Spleen (tissue), 7 donors: ENCODE measurements around the gene DLGAP3.
A peak's percentile ranks its signal among the peaks of the same experiment; 100 is the strongest.

ENCODE experiments used
- CTCF ChIP-seq, 11 experiments: fragments of 200-600 bp in 7 of 11; fragments of 450-650 bp in 4 of 11; sonication (generic) in 4 of 11; IDR thresholded peaks in 8 of 11; conservative IDR thresholded peaks in 3 of 11; 1 replicate in 7 of 11; 2 replicates in 4 of 11; pipeline versions ENCODE4 v1.4.0 to v1.8.0; 2016 to 2021; ENCODE audit warnings: antibody characterized with exemption in 11 of 11, inconsistent platforms in 4 of 11, mild to moderate bottlenecking in 1 of 11
- POLR2AphosphoS5 ChIP-seq, 3 donors: sonication (generic); formaldehyde crosslinking; IDR thresholded peaks; one replicate each; pipeline ENCODE4 v1.5.1; 2017; ENCODE audit warnings: antibody characterized with exemption in 3 of 3
- donor health status: DM: no; HTN: no; CAD: no; lungs with moderate emphysema.
- donor health status: DM: no; HTN: no; CAD: no.
- donor health status: DM: no; HTN: no; CAD: no.

GRCh38 chr1:34976384-34977209 is 47.1 kb upstream of the DLGAP3 start:
- TF ChIP-seq CTCF (IDR thresholded peaks at IDR 0.05 in 8 of 11, conservative IDR thresholded peaks at IDR 0.05 in 3 of 11) (no peak), POLR2AphosphoS5 (IDR thresholded peaks at IDR 0.05) (peak in 1 of 3 donors; percentile 40)
